CD1c-positive myeloid dendritic cell (primary cell): ENCODE measurements around the gene PHLDB2.
"Not testable (repeated sequence)": the region's sequence is repeated elsewhere in the genome, so short reads cannot be mapped to it uniquely, and the experiment has no call there.

Source experiments
- DNase-seq: peaks from one replicate; pipeline ENCODE4 v3.0.0-alpha.2; 2016; ENCODE audit errors: extremely low spot score

Gene PHLDB2

DNA sequence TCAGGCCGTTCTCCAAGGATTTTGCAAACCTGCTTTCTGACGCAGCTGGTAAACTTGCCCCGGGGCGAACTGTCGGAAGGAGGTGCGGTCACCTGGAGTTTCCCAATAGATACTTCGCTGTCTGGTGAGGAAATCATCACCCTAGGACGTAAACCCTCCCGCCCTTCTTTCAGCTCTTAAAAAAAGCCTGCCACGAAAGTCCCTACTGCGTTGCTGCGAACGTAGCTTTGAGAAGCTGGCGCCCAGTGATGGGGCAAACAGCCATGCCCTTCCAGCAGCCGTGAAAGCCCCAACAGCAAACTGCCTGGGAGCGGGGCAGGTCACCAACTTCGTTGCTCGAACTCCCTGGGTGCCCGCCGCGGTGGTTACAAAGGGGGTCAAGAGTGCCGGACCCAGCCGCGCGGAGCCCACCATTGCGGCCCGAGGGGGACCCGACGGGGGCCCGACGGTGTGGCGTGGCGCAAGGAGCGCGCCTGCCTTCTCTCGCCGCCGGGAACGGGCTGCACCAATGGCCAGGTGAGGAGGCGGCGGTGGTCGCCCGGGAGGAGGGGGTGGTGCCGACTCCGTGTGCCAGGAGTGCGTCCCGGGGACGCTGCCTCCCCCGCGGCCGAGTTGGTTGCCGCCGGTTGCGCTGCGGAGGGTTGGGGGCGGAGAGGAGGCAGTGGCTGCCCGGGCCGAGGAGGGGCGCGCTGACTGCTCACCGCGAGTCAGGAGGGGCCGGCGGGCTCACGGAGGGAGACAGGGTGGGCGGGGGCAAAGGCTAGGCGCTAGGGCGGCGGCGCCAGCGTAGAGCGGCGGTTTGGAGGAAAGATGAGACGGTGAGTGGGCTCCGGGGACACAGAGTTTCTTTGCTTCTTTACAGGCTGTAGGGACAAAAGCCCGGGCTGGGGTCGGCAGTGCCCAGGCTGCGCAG is at the start of gene PHLDB2:
Gene PHLDB2 (plus strand): TSS at position 205 of the 913 bp plus-strand sequence. CDS start 24,813 bp downstream, outside the sequence.
- DNase-seq = peak; percentile 19

DNA sequence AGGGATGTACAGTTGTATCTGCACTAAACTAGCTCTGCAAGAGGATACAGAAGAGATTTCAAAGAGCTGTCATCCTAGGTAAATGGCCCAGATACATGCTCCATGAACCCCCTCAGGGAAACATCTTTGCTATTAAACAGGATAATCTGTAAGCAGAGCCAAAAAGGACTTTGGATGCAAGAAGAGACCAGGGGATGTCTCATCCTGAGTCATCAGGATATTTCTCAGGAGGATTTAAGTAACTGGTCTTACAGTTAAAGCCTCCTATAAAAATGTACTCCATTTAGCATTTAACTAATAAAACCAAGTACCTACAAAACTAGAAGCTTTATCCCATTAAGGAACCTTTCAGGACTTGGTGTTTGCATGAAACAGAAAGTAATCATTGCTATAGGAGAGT is 48.2 kb upstream of the PHLDB2 start:
- no peak for DNase-seq

DNA sequence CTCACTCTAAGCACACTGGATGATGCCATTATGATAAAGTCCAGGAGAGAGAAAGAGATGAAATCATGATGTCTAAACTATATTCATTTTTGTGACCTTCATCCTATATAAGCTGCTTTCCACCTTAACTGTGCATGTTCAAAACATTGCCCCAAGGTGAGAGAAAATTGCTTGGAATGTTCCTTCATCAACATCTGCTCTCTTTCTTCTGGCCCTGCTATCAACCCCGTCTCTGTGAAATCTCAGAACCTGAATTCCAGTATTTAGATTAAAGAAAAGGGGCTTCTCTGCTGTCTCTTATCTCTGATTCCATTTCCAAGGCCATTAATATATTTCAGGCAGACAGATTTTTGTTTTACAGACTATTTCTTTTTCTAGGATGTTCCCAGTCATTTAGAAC is 47.3 kb upstream of the PHLDB2 start:
- DNase-seq = no peak

DNA sequence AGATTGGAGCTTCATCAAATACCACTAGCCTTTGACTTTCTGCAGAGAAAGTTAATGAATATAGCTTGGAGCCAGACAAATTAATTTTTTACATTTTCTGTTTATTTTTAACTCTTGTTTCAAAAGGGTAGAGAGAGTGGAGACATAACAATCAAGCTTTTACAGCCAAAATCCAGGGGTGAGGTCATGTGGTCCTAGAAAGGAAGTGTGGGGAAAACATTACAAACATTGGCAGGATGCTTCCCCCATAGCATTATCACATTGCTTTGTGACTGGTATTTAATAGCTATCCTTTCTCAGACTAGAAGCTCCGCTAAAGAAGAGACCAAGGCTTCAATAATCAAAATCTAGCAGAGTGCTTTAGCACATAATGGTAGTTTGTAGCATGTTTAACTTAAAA is 46.4 kb upstream of the PHLDB2 start:
- no peak for DNase-seq

DNA sequence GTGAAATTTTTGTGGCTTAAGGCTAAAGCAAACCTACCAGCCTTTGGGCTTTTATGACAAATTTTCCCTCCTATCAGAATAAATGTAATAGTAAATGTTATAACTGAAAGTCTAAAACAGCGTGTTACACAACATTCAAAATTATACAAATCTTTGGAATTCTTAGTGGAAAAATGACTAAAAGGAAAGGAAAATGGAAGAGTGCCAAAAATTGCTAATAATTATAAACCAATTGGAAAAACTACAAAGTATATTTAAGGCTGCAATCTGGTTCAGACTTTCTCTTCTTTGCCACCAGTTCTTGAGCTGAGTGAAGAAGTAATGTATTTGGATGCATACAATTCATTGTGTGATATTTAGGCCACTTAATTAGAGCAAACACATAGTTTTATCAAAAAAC is 45.6 kb upstream of the PHLDB2 start:
- no peak for DNase-seq

DNA sequence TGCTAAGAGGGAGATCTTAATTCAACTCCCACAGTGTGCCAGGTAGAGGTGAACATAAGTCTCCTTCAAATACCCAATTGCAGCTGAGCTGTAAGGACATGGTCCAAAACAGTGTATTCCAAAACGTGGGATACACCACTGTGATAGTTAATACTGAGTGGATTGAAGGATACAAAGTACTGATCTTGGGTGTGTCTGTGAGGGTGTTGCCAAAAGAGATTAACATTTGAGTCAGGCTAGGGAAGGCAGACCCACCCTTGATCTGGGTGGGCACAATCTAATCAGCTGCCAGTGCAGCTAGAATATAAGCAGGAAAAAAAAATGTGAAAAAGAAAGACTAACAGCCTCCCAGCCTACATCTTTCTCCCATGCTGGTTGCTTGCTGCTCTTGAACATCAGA is 45.1 kb upstream of the PHLDB2 start:
- no peak for DNase-seq

DNA sequence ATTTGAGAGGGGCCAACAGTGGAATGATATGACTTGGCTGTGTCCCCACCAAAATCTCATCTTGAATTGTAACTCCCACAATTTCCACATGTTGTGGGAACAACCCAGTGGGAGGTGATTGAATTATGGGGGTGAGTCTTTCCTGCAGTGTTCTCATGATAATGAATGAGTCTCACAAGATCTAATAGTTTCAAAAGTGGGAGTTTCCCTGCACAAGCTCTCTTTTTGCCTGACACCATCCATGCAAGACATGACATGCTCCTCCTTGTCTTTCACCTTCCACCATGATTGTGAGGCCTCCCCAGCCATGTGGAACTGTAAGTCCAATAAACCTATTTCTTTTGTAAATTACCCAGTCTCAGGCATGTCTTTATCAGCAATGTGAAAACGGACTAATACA is 42.3 kb upstream of the PHLDB2 start:
- not testable (repeated sequence) for DNase-seq

DNA sequence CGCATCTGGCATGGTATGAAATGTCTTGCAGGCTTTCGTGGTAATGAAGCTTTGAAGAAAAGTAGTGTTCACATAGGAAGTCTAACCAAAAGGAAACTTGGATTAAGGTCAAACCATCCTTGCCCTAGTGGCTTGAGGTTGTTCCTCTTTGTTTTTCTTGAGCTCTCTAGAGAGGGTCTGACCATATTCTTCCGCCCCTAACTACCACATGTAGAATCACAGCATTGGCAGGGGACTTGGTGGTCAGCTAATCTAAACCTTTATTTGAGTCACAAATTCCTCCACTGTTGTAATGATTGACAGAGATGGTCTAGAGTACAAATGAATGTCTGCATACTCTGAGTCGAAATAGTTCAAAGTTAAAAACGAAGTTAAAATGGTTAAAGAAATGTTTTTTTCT is 39.1 kb upstream of the PHLDB2 start:
- no peak for DNase-seq

DNA sequence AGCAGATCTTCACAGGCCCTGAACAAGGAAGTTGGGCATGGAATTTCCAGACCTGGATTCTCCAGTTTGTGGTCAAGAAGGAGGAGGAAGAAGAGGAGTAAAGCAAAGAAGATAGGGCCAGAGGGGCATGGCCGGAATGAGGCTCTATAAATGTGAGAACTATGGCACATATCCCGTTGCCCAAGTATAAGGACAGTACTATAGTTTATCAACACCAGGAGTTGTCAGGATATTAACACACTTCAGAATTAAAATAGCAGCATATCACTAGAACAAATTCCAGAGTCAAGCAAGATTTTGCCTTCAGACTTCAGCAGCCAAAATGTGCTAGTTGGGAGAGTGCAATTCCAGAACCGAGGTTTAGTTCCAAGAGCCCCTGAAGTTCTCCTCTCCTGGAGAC is 38.4 kb upstream of the PHLDB2 start:
- no peak for DNase-seq

GRCh38 chr3:111821891-111822290 is 37.2 kb upstream of the PHLDB2 start:
- no peak for DNase-seq

DNA sequence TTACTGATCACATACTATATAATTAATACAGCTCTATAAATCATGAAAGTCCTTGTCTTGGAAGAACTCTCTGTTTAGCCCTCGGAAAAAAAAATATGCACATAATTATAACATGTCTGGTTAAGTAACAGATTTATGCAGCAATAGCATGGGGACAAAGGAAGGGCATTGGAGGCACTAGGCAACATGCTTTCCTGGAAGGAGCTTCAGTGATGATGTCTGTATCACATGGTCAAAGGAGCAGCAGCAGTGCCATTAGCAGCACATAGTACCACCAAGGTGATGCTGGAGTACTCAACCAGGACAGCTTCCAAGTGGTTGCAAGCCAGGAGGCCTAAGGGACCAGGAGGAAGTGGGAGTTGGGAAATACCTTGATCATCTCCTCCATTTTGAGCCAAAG is 36.3 kb upstream of the PHLDB2 start:
- DNase-seq = no peak

GRCh38 chr3:111823341-111823855 is 35.7 kb upstream of the PHLDB2 start:
- DNase-seq = no peak

DNA sequence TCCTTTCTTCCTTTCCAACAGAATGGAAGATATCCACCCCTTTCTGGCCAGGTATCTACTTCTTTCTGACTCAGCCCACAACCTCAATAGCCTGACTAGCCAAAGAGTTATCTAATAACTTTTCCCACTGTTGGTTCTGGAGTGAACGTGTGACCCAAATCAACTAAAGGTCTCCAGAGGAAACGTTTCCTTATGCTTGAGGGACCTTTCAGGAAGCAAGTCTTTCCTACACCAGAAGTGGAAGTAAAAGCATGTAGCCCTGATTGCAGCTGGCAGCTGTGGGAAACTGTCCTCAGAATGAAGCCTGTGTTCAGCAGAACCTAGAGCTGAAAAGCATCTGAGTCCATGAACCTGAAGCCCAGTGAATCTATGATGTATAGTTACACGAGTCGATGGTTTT is 34.7 kb upstream of the PHLDB2 start:
- DNase-seq = no peak

GRCh38 chr3:111827871-111828270 is 31.2 kb upstream of the PHLDB2 start:
- DNase-seq = no peak

DNA sequence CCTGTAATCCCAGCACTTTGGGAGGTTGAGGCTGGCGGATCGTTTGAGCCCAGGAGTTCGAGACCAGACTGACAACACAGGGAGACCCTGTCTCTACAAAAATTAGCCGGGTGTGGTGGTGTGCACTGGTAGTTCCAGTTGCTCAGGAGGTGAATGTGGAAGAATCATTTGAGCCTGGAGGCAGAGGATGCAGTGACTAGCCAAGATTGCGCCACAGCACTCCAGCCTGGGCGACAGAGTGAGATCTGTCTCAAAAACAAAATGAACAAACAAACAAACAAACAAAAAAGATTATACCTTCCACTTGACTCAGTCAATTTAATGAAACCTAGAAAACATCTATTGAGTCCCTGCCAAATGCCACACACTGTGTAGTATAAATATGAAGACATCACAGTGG is 30.5 kb upstream of the PHLDB2 start:
- no peak for DNase-seq

DNA sequence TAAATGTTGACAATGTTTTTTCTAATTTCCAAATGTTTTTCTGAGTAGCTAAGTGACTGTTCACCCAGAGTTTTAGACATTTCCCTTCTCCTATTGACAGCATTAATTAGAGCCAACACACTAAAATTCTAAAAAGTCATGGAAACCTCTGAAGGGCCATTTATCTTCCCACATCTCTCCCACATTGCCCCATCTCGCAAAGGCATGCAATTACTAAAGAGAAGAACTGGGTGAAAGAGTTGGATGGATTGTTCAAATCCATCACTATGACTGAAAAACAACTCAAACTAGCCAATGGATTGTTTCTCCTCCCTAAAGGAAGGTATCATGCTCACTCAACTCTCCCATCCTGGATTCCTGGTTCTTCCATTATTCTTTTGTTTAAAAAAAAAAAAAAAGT is 30.0 kb upstream of the PHLDB2 start:
- DNase-seq = no peak

DNA sequence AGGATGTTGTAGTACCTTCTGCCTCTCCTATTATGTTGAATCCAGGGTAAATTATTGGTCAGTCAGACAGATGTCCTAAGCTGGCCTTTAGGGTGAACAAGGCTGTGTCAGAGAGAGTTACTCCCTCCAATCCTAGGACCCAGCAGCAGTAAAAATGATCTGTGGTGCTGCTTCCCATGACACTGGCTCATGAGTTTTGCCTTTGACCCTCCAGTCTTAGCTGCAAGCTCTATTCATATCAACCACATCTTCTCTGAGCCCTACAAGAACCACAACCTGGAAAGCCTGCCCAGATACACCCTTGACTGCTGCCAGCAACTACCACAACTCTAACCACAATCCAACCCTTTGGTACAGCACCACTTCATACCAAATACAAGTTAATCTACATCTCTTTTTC is 27.2 kb upstream of the PHLDB2 start:
- no peak for DNase-seq

DNA sequence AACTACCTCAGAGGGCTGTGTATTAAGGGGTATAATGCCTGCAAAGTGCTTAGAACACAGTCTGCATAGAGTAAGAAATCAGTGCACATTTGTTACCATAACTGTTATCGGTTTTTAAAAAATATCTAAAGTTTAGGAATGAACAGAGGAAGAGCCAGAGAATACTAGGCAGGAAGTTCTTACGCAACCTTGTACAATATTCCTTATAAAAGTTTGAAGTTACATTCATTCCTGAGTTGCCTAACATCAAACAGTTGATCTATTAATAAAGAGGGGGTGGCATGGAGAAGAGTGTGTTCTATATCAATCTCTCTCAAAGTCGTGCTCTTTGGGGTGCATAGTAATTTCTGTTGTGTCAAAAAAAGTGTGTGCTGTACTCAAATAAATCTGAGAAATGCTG is 22.0 kb upstream of the PHLDB2 start:
- no peak for DNase-seq

- no peak for DNase-seq
Observed at GRCh38 chr3:111838133-111838532, 20.9 kb upstream of the PHLDB2 start.

DNA sequence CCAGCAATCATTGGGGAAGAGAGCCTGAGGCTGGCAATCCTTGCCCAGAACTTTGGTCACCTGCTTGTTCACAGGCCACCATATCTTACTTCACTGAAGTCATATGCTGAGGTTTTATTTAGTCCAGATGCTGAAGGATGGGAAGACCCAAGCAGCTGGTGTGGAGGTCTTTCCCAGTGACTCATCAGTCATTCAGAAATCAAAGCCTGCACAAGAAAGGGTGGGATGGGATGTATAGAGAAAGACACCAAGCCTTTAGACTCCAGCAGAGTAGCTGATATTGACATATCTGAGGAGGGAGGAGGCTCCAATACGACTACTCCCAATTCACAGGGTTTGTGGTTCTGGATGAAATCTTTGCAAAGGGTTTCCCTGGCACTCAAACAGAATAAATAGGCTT is 13.0 kb upstream of the PHLDB2 start:
- DNase-seq = no peak

DNA sequence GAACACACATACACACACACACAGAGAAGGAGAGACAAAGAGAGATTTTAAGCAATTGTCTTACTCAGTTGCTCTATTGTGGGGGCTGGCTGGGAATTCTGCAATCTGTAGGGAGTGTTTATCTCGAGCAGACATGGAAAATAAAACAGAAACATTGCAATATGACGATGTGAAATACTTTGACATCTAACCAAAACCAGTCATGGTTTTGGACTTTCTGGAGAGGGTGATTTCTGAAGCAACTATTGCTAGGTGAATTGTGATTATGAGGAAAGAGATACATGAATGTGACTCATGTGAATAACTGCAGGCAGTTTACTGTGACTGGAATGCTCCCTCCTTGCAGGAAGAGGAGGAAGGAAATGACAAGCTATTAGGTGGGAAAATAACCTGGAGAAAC is 12.3 kb upstream of the PHLDB2 start:
- no peak for DNase-seq

GRCh38 chr3:111848283-111848682 is 10.8 kb upstream of the PHLDB2 start:
- no peak for DNase-seq

GRCh38 chr3:111848778-111849177 is 10.3 kb upstream of the PHLDB2 start:
- no peak for DNase-seq

DNA sequence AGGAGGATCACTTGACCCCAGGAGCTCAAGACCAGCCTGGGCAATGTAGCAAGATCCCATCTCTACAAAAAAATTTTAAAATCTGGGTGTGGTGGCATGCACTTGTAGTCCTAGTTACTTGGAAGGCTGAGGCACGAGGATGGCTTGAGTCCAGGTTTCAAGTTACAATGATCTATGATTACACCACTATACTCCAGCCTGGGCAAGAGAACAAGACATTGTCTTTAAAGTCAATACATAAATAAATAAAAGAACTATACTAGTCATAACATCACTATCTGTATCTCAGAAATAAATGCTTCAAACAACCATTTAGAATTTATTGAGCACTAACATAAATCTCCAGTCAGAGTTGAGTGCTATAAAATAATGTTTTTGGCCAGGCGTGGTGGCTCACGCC is 8.5 kb upstream of the PHLDB2 start:
- no peak for DNase-seq
